ENCODE measurements around the gene RPH3AL.
"Not testable (repeated sequence)": the region's sequence is repeated elsewhere in the genome, so short reads cannot be mapped to it uniquely, and the experiment has no call there.

The RPH3AL gene

DNA sequence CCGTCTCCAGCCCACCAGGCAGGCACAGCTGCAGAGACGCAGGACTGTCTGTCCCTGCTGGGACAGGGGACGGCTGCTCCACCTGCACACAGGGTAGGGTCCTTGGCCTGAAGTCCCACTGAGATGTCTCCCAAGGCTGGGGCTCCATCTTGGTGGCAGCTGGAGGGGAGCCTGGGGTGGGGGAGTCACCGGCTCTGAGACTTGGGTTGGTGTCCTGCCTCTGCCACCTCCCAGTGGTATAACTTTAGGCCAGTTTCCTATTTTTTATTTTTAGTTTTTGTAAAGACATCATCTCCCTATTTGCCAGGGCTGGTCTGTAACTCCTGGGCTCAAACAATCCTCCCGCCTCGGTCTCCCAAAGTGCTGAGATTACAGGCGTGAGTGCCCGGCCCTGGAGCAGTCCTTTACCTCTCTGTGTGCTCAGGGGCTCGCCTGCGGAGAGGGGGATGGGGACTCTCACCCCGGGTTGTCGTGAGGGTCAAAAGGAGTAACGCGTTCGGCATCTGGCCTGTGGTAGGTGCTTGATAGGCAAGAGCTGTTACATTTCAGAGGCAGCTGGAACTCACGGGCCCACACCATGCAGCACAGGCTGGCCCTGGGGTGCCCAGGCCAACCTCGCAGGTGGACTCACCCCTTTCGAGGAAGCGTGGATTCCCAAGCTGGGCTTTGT, 124.5 kb downstream of the RPH3AL start:
- TF ChIP-seq CTCF (IDR thresholded peaks at IDR 0.05; ENCODE audit: extremely low read depth, insufficient read depth, missing control alignments) = no peak
- in situ Hi-C loops (cut with MboI; ENCODE audit: low pct_unique_long_range_greater_than_20kb, low sequenced_read_pairs, unreplicated experiment) = no loop called here
- no peak for DNase-seq (ENCODE audit: low spot score)

DNA sequence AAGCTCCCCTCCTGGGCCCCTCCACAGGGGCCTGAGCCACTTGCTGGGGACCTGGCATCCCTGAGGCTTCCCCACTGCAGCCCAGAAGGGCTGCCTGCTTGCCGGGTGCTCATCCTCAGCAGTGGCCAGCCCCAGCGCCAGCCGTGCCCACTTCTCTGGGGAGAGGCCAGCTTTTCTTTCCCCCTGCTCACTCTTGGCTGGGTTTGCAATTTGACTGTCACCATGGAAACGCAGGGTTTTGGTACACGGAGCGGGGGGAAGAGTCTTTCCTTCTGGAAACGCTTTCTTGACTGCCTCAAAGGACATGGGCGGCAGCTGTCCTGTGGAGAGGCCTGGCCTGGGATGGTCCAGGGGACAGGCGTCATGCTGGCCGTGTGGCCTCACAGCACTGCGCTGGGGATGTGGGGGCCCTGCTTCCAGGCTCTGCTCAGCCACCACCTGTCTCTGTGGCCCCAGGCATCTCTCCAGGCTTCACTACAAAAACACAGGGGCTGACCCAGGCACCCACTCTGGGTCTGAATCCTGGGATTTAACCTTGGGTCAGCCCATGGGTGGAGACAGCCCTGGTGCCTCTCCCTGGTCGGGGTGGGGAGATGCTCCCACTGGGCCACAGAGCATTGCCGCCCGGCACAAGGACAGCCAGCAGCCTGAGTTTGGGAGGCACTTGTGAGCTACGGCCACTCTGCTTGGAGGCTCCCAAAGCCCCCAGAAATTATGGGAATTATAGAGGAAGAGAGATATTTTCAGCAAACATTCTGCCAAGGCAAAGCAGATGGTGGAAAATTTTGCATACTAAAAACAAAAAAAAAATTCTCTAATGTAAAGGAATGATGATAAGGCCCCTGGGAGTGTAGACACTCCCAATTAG, 125.3 kb downstream of the RPH3AL start:
- DNase-seq (ENCODE audit: low spot score) = no peak
- in situ Hi-C loops (cut with MboI; ENCODE audit: low pct_unique_long_range_greater_than_20kb, low sequenced_read_pairs, unreplicated experiment) = no loop called here
- no peak for TF ChIP-seq CTCF (IDR thresholded peaks at IDR 0.05; ENCODE audit: extremely low read depth, insufficient read depth, missing control alignments)

- DNase-seq (ENCODE audit: low spot score) = no peak
- TF ChIP-seq CTCF (IDR thresholded peaks at IDR 0.05; ENCODE audit: extremely low read depth, insufficient read depth, missing control alignments) = no peak
- in situ Hi-C loops (cut with MboI; ENCODE audit: low pct_unique_long_range_greater_than_20kb, low sequenced_read_pairs, unreplicated experiment) = no loop called here
These were observed 126.2 kb downstream of the RPH3AL start for GRCh38 chr17:226108-227077.

GRCh38 chr17:225551-225950, 127.1 kb downstream of the RPH3AL start:
- no peak for DNase-seq (ENCODE audit: low spot score)
- in situ Hi-C loops (cut with MboI; ENCODE audit: low pct_unique_long_range_greater_than_20kb, low sequenced_read_pairs, unreplicated experiment) = no loop called here
- TF ChIP-seq CTCF (IDR thresholded peaks at IDR 0.05; ENCODE audit: extremely low read depth, insufficient read depth, missing control alignments) = no peak

DNA sequence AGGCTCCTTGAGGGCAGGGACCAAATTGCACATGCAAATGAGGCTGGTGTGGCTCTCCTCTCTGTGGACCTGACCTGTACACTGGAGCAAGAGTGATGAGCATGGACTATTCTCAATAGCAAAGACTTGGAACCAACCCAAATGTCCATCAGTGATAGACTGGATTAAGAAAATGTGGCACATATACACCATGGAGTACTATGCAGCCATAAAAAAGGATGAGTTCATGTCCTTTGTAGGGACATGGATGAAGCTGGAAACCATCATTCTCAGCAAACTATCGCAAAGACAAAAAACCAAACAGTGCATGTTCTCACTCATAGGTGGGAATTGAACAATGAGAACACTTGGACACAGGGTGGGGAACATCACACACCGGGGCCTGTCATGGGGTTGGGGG, 128.0 kb downstream of the RPH3AL start:
- in situ Hi-C loops (cut with MboI; ENCODE audit: low pct_unique_long_range_greater_than_20kb, low sequenced_read_pairs, unreplicated experiment); DNase-seq (ENCODE audit: low spot score): not testable (repeated sequence)

GRCh38 chr17:223723-224471, 128.7 kb downstream of the RPH3AL start:
- TF ChIP-seq CTCF (IDR thresholded peaks at IDR 0.05; ENCODE audit: extremely low read depth, insufficient read depth, missing control alignments) = no peak
- no peak for DNase-seq (ENCODE audit: low spot score)
- in situ Hi-C loops (cut with MboI; ENCODE audit: low pct_unique_long_range_greater_than_20kb, low sequenced_read_pairs, unreplicated experiment) = no loop called here

All from GM13977 (cell line).